ENCODE data around the gene OSBPL3. TPM values are rescaled to one million over a fixed set of nuclear protein-coding genes. Genes with fewer than 3 reads are reported as not detected.
"Not testable (repeated sequence)": the region's sequence is repeated elsewhere in the genome, so short reads cannot be mapped to it uniquely, and the experiment has no call there.

OSBPL3 gene
- total RNA-seq, 1 experiment from 2014 or later = 45.1 TPM

DNA sequence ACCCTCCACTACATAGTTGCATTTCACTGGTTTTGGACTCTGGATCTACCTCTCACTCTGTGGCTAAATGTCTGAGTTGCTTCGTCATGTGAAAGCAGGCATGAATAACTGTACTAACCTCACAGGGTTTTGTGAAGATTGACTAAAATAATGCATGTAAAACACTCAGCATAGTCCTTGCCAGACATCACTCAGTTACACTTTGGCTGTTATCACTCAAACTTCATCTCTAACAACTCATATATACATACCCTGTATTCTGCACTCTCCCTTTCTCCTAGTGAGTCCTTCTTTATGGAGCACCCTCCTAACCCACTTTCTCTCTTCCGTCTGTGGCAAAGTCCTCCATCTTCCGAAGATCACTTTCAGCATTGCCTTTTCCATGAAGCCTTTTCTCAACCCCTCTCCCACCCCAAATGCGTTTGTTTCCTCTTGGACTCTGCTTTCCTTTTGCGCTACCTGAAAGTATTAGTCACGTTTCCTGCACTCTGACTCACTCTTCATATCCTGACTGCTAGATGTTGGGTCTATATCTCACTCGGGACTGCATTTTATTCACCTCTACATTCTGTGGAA is 72.6 kb downstream of the OSBPL3 start:
- intact Hi-C loops (cut with micrococcal nuclease; ENCODE audit: unreplicated experiment) = no loop called here
- no peak overlapping the region for H3K27ac Mint-ChIP-seq (ENCODE audit: unreplicated experiment)
- Histone ChIP-seq H3K4me1 (peaks cover 27% of the 10 kb centered on the region), H3K4me3 (ENCODE audit: low read depth, low read length) (no peak overlapping the region), H3K27me3 (replicated peaks; ENCODE audit: control insufficient read depth, insufficient read depth, low read length) (no peaks in the 10 kb centered on the region), H3K9me3 (no peaks in the 10 kb centered on the region), H3K36me3 (ENCODE audit: control insufficient read depth, insufficient read depth, low read length) (no peaks in the 10 kb centered on the region)
- DNase-seq = no peak
- no peaks in the 10 kb centered on the region for H3K27me3 Mint-ChIP-seq (ENCODE audit: insufficient read depth, unreplicated experiment)
- TF ChIP-seq, protein P1, sequence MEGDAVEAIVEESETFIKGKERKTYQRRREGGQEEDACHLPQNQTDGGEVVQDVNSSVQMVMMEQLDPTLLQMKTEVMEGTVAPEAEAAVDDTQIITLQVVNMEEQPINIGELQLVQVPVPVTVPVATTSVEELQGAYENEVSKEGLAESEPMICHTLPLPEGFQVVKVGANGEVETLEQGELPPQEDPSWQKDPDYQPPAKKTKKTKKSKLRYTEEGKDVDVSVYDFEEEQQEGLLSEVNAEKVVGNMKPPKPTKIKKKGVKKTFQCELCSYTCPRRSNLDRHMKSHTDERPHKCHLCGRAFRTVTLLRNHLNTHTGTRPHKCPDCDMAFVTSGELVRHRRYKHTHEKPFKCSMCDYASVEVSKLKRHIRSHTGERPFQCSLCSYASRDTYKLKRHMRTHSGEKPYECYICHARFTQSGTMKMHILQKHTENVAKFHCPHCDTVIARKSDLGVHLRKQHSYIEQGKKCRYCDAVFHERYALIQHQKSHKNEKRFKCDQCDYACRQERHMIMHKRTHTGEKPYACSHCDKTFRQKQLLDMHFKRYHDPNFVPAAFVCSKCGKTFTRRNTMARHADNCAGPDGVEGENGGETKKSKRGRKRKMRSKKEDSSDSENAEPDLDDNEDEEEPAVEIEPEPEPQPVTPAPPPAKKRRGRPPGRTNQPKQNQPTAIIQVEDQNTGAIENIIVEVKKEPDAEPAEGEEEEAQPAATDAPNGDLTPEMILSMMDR (IDR thresholded peaks at IDR 0.05; ENCODE audit: insufficient read depth in 1 of 2, low read depth in 1 of 2, low read length in 1 of 2, severe bottlenecking in 1 of 2, unreplicated experiment in 1 of 2) = no peak
- ChIA-PET POLR2A (no interaction called here), CTCF (no interaction called here)
- H3K4me3 Mint-ChIP-seq (ENCODE audit: unreplicated experiment) = no peak overlapping the region
- no peaks in the 10 kb centered on the region for H3K9me3 Mint-ChIP-seq (ENCODE audit: unreplicated experiment)
- H3K4me1 Mint-ChIP-seq (ENCODE audit: low read depth, unreplicated experiment) = peaks cover 10% of the 10 kb centered on the region
- peaks cover 8% of the 10 kb centered on the region for H3K36me3 Mint-ChIP-seq (ENCODE audit: insufficient read depth, unreplicated experiment)
- no TSS peak for BruUV-seq (replicated peaks)

GRCh38 chr7:24905996-24906770 is 73.8 kb downstream of the OSBPL3 start:
- BruUV-seq (replicated peaks) = no TSS peak
- no peaks in the 10 kb centered on the region for H3K27me3 Mint-ChIP-seq (ENCODE audit: insufficient read depth, unreplicated experiment)
- Histone ChIP-seq H3K9me3 (no peaks in the 10 kb centered on the region), H3K4me3 (ENCODE audit: low read depth, low read length) (no peak overlapping the region), H3K4me1 (peaks cover 37% of the 10 kb centered on the region), H3K36me3 (ENCODE audit: control insufficient read depth, insufficient read depth, low read length) (no peaks in the 10 kb centered on the region), H3K27me3 (replicated peaks; ENCODE audit: control insufficient read depth, insufficient read depth, low read length) (no peaks in the 10 kb centered on the region)
- H3K4me1 Mint-ChIP-seq (ENCODE audit: low read depth, unreplicated experiment) = peaks cover 10% of the 10 kb centered on the region
- no peak for DNase-seq
- TF ChIP-seq, protein P1 (IDR thresholded peaks at IDR 0.05; ENCODE audit: insufficient read depth in 1 of 2, low read depth in 1 of 2, low read length in 1 of 2, severe bottlenecking in 1 of 2, unreplicated experiment in 1 of 2) = no peak
- ChIA-PET POLR2A (no interaction called here), CTCF (no interaction called here)
- no peaks in the 10 kb centered on the region for H3K9me3 Mint-ChIP-seq (ENCODE audit: unreplicated experiment)
- no peak overlapping the region for H3K4me3 Mint-ChIP-seq (ENCODE audit: unreplicated experiment)
- intact Hi-C loops (cut with micrococcal nuclease; ENCODE audit: unreplicated experiment) = no loop called here
- peaks cover 8% of the 10 kb centered on the region for H3K36me3 Mint-ChIP-seq (ENCODE audit: insufficient read depth, unreplicated experiment)
- no peak overlapping the region for H3K27ac Mint-ChIP-seq (ENCODE audit: unreplicated experiment)

- peaks cover 39% of the 10 kb centered on the region for H3K4me1 ChIP-seq
- H3K36me3 ChIP-seq (ENCODE audit: control insufficient read depth, insufficient read depth, low read length); H3K9me3 Mint-ChIP-seq (ENCODE audit: unreplicated experiment); H3K4me3 Mint-ChIP-seq (ENCODE audit: unreplicated experiment); H3K27me3 ChIP-seq (replicated peaks; ENCODE audit: control insufficient read depth, insufficient read depth, low read length); DNase-seq; H3K4me3 ChIP-seq (ENCODE audit: low read depth, low read length); H3K36me3 Mint-ChIP-seq (ENCODE audit: insufficient read depth, unreplicated experiment); H3K9me3 ChIP-seq; H3K27me3 Mint-ChIP-seq (ENCODE audit: insufficient read depth, unreplicated experiment); intact Hi-C loops (cut with micrococcal nuclease; ENCODE audit: unreplicated experiment); BruUV-seq (replicated peaks); POLR2A ChIA-PET; H3K27ac Mint-ChIP-seq (ENCODE audit: unreplicated experiment): not testable (repeated sequence)
- CTCF ChIA-PET = interaction anchor here (0.7 kb wide), 1 partner anchor 13 kb away, joined by 7 read pairs; no protein-coding TSS in a partner anchor
- peaks cover 10% of the 10 kb centered on the region for H3K4me1 Mint-ChIP-seq (ENCODE audit: low read depth, unreplicated experiment)
Observed at GRCh38 chr7:24903992-24904391, 76.0 kb downstream of the OSBPL3 start.
